Activated CD4-positive, alpha-beta T cell treated with anti-CD3 and anti-CD28 coated beads, Interleukin-2, Interleukin-6, amounts not matched to agents 100 ng/mL and 50 ng/mL, durations not matched to agents 16 hours and 8 hours (primary cell): ENCODE results near the gene EID2.

Experiments
- DNase-seq: peaks from one replicate; pipeline ENCODE4 v3.0.0-alpha.2; 2020

EID2 gene

DNA sequence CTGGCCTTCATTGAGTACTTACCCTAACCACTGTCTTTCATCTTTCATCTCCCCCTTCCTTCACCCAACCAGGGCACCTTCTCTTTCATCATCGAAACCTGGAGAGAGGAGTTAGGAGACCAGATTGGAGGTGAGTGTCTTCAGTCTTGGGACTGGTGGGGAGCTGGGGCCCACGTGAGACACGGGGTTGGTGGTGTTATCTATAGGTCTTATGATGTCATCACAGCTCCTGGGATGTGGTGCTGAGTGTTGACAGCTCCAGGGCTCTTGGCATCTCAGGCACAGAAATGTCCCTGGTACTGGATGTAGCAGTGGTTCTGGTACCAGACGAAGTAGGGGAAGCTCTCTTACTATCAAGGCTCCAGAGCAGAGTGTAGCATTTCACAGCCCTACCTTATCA, 39.4 kb downstream of the EID2 start:
- DNase-seq, result no peak

DNA sequence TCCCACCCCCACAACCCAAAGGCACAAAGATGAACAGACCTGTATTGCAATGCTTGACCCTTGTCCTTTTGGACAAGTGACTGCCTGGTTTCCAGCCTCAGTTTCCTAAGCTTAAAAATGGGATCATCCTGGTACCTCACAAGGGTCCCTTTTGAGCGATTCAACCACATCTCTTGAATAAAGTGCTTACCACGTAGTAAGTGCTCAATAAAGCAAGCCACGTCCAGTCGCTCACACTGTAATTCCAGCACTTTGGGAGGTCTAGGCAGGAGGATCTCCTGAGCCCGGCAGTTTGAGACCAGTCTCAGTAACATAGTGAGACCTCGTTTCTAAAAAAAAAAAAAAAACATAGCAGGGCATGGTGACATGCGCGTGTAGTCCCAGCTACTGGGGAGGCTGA, 40.0 kb downstream of the EID2 start:
- DNase-seq, result no peak

DNA sequence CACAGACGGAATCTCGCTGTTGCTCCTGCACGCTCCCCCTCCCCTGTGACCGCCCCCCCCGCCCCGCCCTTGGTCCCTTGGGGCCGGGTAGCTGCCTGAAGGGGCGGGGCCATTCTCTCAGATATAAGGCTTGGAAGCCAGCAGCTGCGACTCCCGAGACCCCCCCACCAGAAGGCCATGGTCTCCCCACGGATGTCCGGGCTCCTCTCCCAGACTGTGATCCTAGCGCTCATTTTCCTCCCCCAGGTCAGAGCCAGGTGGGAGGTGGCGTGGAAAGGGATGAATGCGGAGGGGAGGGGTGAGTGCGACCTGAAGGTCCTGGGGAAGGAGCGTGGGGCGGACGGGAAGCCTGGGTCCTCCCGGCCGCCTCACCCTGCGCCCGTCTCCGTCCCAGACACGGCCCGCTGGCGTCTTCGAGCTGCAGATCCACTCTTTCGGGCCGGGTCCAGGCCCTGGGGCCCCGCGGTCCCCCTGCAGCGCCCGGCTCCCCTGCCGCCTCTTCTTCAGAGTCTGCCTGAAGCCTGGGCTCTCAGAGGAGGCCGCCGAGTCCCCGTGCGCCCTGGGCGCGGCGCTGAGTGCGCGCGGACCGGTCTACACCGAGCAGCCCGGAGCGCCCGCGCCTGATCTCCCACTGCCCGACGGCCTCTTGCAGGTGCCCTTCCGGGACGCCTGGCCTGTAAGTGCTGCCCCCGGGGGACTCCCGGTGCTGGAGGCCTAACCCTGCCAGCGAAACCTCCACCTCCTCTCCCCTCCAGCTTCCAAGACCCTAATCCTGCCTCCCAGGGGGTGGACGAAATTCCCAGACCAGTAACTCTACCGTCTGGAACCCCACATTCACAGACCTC, 40.9 kb downstream of the EID2 start, which contains the start of gene DLL3:
DLL3 (plus strand) TSS at position 150 of the 845 bp plus-strand sequence; CDS start at position 178, 28 bp downstream.
- DNase-seq, result no peak

DNA sequence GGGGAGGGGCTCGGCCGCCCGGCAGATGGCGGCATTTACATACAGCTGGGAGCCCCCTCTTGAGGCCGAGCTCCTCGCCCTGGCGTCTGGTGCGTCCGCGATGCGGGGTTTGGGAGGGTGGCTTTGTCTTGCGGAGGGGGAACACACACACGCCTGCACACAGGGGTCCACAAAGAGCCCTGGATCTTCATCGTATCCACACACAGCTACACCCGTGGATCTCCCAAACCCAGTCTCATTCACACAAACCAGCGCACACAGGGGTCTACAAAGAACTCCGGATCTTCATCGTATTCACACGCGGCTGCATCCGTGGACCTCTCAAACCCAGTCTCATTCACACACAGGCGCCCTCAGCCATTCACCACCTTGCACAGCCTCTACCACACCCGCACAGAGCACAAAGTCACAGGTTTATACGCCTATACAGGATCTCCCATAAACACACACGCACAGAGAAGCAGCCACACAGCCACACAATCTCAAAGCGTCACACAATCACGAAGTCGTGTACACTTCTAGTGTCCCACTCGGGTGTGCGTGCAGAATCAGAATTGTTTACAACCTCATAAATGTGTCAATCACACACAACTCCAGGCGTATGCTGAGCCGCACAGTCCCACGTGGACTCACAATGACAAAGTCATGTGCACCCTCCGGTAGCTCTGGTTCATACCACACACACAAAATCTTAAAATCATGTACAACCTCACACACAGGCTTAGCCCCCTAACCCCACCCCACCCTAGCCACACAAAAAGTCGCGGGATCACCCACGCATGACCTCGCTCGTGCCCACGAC, 41.8 kb downstream of the EID2 start:
- DNase-seq, result peak; percentile 33

DNA sequence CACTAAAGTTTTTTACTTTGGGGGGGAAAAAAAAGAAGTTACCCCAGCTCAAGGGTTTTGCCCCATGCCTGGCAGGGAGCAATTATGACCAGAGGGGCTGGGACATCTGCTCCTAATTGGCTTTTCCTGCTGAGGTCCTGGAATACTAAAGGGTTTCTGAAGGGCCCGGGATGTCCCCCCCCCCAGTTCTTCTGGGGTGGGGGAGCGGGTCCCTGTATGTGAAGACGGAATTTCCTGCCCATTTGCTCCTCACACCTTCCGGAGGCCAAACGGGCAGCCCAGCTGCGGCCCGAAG, 42.3 kb downstream of the EID2 start:
- DNase-seq, result no peak

DNA sequence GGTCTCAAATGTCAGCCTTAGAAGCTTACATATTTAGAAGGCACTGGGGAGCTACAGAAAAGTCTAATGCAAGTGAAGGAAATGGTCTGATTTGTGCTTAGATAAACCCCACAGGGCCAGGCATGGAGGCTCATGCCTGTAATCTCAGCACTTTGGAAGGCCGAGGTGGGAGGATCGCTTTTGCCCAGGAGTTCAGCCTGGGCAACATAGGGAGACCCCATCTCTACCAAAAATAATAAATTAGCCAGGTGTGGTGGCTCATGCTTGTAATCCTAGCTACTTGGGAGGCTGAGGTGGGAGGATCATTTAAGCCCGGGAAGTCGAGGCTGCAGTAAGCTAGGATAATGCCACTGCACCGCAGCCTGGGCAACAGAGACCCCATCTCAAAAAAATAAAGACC, 43.9 kb downstream of the EID2 start:
- DNase-seq, result no peak

DNA sequence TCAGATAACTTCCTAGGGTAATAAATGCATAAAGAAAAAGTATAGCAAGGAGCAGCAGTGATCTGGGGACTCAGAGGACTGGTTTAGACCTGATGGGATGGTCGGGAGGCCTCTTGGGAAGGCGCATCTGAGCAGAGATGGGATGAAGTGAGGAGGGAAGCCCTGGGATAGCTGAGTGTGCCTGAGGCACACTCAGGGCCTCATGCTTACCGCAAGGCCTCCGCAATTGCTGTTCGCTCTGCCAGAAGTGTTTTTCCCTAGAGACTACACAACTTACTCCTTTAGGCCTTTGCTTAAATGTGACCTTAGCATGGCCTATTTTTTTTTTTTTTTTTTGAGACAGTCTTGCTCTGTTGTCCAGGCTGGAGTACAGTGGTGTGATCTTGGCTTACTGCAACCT, 45.3 kb downstream of the EID2 start:
- no peak for DNase-seq

DNA sequence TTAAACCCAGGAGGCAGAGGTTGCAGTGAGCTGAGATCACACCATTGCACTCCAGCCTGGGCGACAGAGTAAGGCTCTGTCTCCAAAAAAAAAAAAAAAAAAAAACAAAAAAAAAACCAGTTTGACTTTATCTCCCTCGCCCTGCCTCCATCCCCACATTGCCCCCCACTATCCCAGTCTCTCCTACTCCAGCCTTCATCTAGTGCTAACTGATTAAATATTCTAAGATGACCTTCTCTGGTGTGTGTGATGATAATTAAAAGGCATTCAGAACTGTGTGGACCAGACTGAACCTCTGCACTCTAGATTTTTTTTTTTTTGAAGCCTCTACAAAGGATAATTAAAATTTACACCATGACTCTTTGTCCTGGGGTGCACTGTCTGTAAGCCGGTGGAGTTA, 47.2 kb downstream of the EID2 start:
- DNase-seq, result no peak

DNA sequence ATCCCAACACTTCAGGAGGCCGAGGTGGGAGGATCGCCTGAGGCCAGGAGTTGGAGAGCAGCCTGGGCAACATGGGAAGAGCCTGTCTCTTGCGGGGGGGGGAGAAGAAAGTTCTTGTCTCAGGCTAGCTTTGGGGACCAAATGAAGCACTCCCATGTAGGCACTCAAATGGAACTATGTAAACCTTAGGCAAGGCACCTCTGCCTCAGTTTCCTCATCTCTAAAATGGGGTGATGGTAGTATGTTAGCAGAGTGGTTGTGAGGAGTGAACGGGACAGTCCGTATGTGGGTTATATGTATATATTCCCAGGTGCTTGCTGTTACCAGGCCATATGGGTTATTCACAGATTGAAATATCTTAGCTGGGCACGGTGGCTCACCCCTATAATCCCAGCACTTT, 47.7 kb downstream of the EID2 start:
- DNase-seq, result no peak

DNA sequence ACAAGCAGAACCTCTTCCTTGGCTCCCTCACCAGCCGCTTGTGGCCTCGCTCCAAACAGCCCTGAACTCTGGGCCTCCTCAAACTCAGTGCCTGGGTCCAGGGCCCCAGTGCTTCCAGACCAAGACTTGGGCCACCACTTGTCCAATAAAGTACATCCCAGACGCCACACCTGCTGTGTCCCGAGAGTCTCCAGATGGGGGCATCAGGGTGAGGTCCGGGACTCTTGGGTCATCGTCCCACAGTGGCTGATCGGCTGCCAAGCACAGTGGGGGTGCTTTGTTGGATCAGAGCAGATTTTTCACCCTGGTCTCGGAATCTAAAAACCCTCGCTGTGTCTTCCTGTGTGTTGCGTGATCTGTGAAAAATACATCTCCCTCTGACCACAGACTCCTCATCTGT, 50.2 kb downstream of the EID2 start:
- DNase-seq, result no peak
